NCI-H510A treated with DMSO at 0.1 percent for 48 hours (cell line): ENCODE measurements around the gene DLG2.

Experiments
- DNase-seq: peaks from one replicate; lab custom pipeline; 2025; lab: John Stamatoyannopoulos, UW

The DLG2 gene

GRCh38 chr11:83528225-83528624 lies 2098.9 kb downstream of the DLG2 start:
- no peak for DNase-seq

- no peak for DNase-seq
Observed at GRCh38 chr11:83523676-83524075, 2103.5 kb downstream of the DLG2 start.

- no peak for DNase-seq
Observed at GRCh38 chr11:83522911-83523310, 2104.2 kb downstream of the DLG2 start.

- peak; percentile 39 for DNase-seq
Observed at GRCh38 chr11:83521647-83522596, 2105.2 kb downstream of the DLG2 start.

GRCh38 chr11:83520849-83521248 lies 2106.3 kb downstream of the DLG2 start:
- peak; percentile 71 for DNase-seq

- no peak for DNase-seq
Observed at GRCh38 chr11:83511646-83512045, 2115.5 kb downstream of the DLG2 start.

- DNase-seq = no peak
Observed at GRCh38 chr11:83510530-83511460, 2116.3 kb downstream of the DLG2 start.

- no peak for DNase-seq
Observed at GRCh38 chr11:83508804-83509203, 2118.3 kb downstream of the DLG2 start.

GRCh38 chr11:83502041-83502440 lies 2125.1 kb downstream of the DLG2 start:
- no peak for DNase-seq

- DNase-seq = peak; percentile 56
Observed at GRCh38 chr11:83493917-83494316, 2133.2 kb downstream of the DLG2 start.

- DNase-seq = no peak
Observed at GRCh38 chr11:83493034-83493433, 2134.1 kb downstream of the DLG2 start.

GRCh38 chr11:83483808-83484207 lies 2143.3 kb downstream of the DLG2 start:
- DNase-seq = no peak

GRCh38 chr11:83480811-83481210 lies 2146.3 kb downstream of the DLG2 start:
- no peak for DNase-seq

GRCh38 chr11:83480251-83480650 lies 2146.9 kb downstream of the DLG2 start:
- DNase-seq = no peak

- no peak for DNase-seq
Observed at GRCh38 chr11:83477772-83478171, 2149.4 kb downstream of the DLG2 start.

GRCh38 chr11:83475760-83476159 lies 2151.4 kb downstream of the DLG2 start:
- DNase-seq = no peak

GRCh38 chr11:83473743-83474142 lies 2153.4 kb downstream of the DLG2 start:
- no peak for DNase-seq

GRCh38 chr11:83472806-83473205 lies 2154.3 kb downstream of the DLG2 start:
- DNase-seq = no peak

GRCh38 chr11:83471831-83472727 lies 2155.1 kb downstream of the DLG2 start:
- no peak for DNase-seq

- DNase-seq = no peak
Observed at GRCh38 chr11:83467837-83468236, 2159.3 kb downstream of the DLG2 start.

GRCh38 chr11:83464160-83464944 lies 2162.8 kb downstream of the DLG2 start:
- DNase-seq = no peak
